HG02798 (cell line): Measurements from ENCODE around the gene SLC35F3.
"Not testable (repeated sequence)": the region's sequence is repeated elsewhere in the genome, so short reads cannot be mapped to it uniquely, and the experiment has no call there.

ENCODE experiments used
- ATAC-seq: cut with Tn5 transposase; IDR thresholded peaks from one replicate; pipeline ENCODE4 v1.9.1; 2021; ENCODE audit warnings: mild to moderate bottlenecking; ENCODE audit not compliant: unreplicated experiment, poor library complexity

The SLC35F3 gene

GRCh38 chr1:234235434-234235881 lies 331.0 kb downstream of the SLC35F3 start:
- ATAC-seq: no peak

DNA sequence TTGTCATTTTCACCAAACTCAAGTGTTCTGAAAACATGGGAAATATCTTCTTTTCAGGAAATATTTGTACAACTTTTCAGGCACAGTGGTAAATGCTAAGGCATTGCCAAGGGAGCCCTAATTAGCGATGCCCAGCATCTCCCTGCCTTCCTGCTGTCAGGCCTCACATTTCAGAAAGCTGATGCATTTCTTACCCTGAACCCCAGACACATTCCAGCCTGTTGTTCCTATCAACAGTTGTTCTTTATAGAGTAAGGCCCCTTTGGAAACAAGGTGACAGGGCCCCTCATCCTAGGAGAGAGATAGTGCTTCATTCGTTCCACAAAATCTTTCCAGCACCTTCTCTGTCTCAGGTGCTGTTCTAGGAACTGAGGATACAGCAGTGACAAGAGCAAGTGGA lies 332.9 kb downstream of the SLC35F3 start:
- ATAC-seq: no peak

- ATAC-seq: no peak
These were observed 333.6 kb downstream of the SLC35F3 start for GRCh38 chr1:234238060-234238459.

- ATAC-seq: no peak
These were observed 335.0 kb downstream of the SLC35F3 start for GRCh38 chr1:234239515-234239914.

DNA sequence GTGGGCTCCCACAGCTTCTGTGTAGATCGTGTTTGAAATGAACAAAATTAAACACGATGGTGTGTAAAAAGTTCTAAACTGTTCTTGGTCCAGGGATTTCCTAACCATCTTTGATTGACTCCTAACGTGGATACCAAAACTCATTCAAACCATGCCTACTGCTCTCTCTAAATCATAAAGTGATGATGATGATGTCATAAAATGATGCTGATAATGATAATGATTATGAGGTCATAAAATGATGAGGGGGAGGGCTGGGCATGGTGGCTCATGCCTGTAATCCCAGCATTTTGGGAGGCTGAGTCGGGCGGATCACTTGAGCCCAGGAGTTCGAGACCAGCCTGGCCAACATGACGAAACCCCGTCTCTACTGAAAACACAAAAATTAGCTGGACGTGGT lies 335.5 kb downstream of the SLC35F3 start:
- no peak for ATAC-seq

GRCh38 chr1:234240680-234241079 lies 336.2 kb downstream of the SLC35F3 start:
- ATAC-seq: no peak

DNA sequence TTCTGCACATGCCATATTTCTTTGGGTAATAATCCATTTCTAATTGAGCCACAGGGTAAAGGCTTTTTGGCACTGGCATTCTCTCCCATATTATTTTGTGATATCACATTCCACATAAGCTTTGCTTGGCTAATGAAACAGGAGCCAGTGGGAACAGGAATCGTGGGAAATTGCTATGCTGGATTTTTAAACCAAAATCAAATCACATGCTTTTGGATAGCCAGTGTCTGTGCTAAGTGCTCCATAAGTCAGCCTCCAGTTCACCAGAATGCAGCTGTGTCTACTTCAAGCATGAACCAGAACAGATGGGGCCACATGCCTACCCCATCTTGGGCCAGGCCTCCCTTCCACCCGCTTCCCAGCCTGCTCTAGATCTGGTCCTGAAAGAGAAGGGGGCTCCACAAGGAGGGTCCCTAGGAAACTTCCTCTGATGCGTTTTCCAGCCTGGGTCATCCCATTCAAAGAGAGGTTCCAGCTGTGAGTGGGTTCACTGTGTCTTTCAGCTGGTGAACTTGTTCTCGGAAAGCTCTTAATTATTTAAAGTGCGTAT lies 337.5 kb downstream of the SLC35F3 start:
- no peak for ATAC-seq

DNA sequence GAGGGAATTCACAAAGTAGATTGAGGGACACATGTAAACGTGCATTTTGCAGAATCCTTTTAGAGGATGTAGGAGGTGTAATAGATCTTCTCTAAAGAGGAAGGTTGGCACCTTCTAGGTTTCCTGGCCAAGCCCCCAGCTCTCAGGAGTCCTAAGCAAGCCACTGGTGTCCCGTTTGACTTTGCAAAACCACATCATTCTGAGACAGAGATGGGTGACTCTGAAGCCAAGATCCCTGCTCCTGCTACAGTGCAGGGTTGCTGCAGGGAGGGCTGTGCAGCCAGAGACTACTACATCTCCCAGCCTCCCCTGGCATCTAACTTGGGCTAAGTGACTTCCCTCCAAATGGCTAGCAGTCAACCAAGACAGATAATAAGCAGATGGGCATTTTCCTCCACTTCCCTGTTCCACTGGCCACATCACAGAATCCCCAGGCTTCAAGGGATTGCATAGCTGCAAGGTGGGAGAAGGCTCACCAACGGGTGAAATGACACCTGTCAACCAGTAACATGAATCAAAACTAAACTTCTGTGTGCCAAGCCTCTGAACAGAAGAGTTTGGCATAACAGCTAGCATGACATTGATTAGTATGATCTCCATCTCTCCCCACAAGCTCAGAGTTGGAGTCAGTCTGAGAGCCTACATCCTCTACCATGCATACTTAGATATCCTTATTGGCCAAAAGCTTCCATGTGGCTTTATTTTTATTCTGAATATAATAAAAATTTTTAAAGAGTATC lies 339.2 kb downstream of the SLC35F3 start:
- no peak for ATAC-seq

DNA sequence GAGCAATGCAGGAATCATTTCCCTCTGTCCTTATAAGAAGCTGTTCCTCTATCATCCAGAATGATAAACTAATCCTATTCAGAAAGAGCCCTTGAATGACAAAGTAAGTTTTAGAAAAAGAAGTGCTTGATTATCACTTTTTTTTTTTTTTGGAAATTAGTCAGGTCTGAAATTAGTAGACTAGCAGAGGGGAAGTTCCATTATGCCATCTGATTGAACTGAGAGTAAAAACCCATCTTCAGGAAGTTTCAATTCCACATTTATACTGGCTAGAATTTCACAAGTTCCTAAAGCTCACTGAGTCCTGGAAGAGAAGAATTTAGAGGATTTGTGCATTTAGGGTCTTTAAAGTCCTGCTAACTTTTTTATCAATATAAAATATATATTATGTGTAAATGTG lies 340.0 kb downstream of the SLC35F3 start:
- ATAC-seq: peak; percentile 26

GRCh38 chr1:234246638-234247116 lies 342.2 kb downstream of the SLC35F3 start:
- ATAC-seq: peak; percentile 86

DNA sequence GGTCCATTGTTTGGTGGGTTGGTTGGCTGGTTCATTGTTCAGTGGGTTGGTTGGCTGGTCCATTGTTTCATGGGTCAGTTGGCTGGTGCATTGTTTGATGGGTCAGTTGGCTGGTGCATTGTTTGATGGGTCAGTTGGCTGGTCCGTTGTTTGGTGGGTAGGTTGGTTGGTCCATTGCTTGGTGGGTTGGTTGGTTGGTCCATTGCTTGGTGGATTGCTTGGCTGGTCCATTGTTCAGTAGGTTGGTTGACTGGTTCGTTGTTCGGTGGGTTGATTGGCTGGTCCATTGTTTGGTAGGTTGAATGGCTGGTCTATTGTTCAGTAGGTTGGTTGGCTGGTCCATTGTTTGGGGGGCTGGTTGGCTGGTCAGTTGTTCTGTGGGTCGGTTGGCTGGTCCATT lies 343.3 kb downstream of the SLC35F3 start:
- ATAC-seq: not testable (repeated sequence)

DNA sequence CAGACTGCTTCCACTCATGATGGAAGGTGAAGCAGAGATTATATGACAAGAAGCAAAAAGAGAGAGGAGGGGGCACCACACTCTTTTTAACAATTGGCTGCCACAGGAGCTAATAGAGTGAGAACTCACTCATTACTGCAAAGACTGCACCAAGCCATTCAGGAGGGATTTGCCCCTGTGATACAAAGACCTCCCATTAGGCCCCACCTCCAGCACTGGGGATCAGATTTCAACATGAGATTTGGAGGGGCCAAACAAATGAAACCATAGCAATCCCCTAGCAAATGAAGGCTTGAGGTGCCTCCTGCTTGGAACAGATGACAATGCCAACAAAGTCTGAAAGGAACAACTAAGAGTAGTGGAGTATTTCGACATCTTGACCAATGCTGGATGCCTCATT lies 346.3 kb downstream of the SLC35F3 start:
- no peak for ATAC-seq

- no peak for ATAC-seq
These were observed 349.3 kb downstream of the SLC35F3 start for GRCh38 chr1:234253732-234254131.

GRCh38 chr1:234256359-234256758 lies 351.9 kb downstream of the SLC35F3 start:
- ATAC-seq: no peak

DNA sequence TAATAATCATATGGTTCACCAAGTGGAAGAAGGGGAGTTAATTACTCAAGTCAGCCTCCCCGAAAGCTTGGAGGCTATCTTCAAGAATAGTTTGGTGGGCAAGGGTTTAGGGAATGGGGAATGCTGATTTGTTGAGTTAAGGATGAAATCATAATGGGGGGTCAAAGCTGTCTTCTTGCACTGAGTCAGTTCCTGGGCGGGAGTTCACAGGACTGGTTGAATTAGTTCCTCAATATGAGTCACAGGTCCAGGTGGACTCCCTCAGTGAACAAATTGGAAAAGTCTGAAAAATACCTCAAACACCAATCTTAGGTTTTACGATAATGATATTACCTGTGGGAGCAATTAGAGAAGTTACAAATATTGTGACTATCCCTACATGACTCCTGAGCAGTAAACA lies 353.6 kb downstream of the SLC35F3 start:
- ATAC-seq: no peak

- ATAC-seq: no peak
These were observed 356.1 kb downstream of the SLC35F3 start for GRCh38 chr1:234260578-234260977.

DNA sequence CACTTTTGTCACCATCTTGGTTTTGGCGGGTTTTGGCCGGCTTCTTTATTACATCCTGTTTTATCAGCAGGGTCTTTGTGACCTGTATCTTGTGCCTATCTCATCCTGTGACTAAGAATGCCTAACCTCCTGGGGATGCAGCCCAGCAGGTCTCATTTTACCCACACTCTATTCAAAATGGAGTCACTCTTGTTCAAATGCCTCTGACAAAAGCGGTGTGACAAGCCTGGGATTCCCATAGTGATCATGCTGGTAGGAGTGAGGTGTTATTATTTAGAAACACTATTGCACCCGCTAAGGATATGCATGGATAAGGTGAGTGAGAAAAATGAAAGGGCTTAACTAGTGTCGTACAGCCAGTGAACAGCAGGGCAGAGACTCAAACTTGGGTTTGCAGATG lies 357.1 kb downstream of the SLC35F3 start:
- no peak for ATAC-seq

GRCh38 chr1:234262007-234262753 lies 357.7 kb downstream of the SLC35F3 start:
- no peak for ATAC-seq

- no peak for ATAC-seq
These were observed 358.3 kb downstream of the SLC35F3 start for GRCh38 chr1:234262754-234263105.

GRCh38 chr1:234264832-234265231 lies 360.4 kb downstream of the SLC35F3 start:
- ATAC-seq: no peak

GRCh38 chr1:234265321-234265720 lies 360.8 kb downstream of the SLC35F3 start:
- ATAC-seq: no peak
